HepG2 (cell line): Measurements from ENCODE around the gene KIAA0232. TPM values are rescaled to one million over a fixed set of nuclear protein-coding genes. Genes with fewer than 3 reads are reported as not detected.

Source experiments
- ARNTL ChIP-seq: sonication (generic); formaldehyde crosslinking; IDR thresholded peaks from 2 replicates; pipeline ENCODE4 v1.4.0; 2020; ENCODE audit warnings: mild to moderate bottlenecking, missing genetic modification reagents
- CENPX ChIP-seq: sonication (generic); formaldehyde crosslinking; IDR thresholded peaks from 2 replicates; pipeline ENCODE4 v1.9.0; 2021; ENCODE audit warnings: mild to moderate bottlenecking, missing genetic modification reagents, moderate library complexity
- FOSL2 ChIP-seq: sonication (generic); formaldehyde crosslinking; IDR thresholded peaks from 2 replicates; pipeline ENCODE4 v1.4.0; 2020; ENCODE audit warnings: missing genetic modification reagents
- NR2F1 ChIP-seq, 2 experiments: fragments of 450-650 bp in 1 of 2; formaldehyde crosslinking in 1 of 2; IDR thresholded peaks; 2 replicates each; pipeline versions ENCODE4 v1.5.0 to v1.6.1; 2016 to 2020; ENCODE audit warnings: mild to moderate bottlenecking in 1 of 2, missing compliant biosample characterization in 1 of 2, missing genetic modification reagents in 1 of 2, moderate library complexity in 1 of 2
- PBX2 ChIP-seq: IDR thresholded peaks from 2 replicates; pipeline ENCODE4 v1.6.1; 2016; ENCODE audit warnings: control low read depth
- SALL2 ChIP-seq: sonication (generic); formaldehyde crosslinking; IDR thresholded peaks from 2 replicates; pipeline ENCODE4 v1.8.1; 2023; ENCODE audit warnings: mild to moderate bottlenecking, missing genetic modification reagents, inconsistent platforms
- SMAD1 ChIP-seq: sonication (generic); formaldehyde crosslinking; IDR thresholded peaks from 2 replicates; pipeline ENCODE4 v1.4.0; 2020; ENCODE audit warnings: missing genetic modification reagents, low read depth, mild to moderate bottlenecking, borderline replicate concordance
- TOPORS ChIP-seq: sonication (generic); formaldehyde crosslinking; IDR thresholded peaks from 2 replicates; pipeline ENCODE4 v1.8.0; 2023; ENCODE audit warnings: mild to moderate bottlenecking, missing genetic modification reagents
- ZNF264 ChIP-seq: sonication (generic); formaldehyde crosslinking; IDR thresholded peaks from 2 replicates; pipeline ENCODE4 v1.4.0; 2020; ENCODE audit warnings: missing genetic modification reagents
- ZNF512 ChIP-seq: sonication (generic); formaldehyde crosslinking; IDR thresholded peaks from 2 replicates; pipeline ENCODE4 v1.4.0; 2020; ENCODE audit warnings: mild to moderate bottlenecking, missing genetic modification reagents
- ZNF552 ChIP-seq: sonication (generic); formaldehyde crosslinking; IDR thresholded peaks from 2 replicates; pipeline ENCODE4 v1.9.0; 2022; ENCODE audit warnings: missing genetic modification reagents, mild to moderate bottlenecking, borderline replicate concordance
- ZNF574 ChIP-seq: sonication (generic); formaldehyde crosslinking; IDR thresholded peaks from 2 replicates; pipeline ENCODE4 v1.4.0; 2020; ENCODE audit warnings: missing genetic modification reagents
- ZNF607 ChIP-seq: sonication (generic); formaldehyde crosslinking; IDR thresholded peaks from 2 replicates; pipeline ENCODE4 v1.5.1; 2020; ENCODE audit warnings: missing genetic modification reagents, mild to moderate bottlenecking, borderline replicate concordance
- ZNF629 ChIP-seq: sonication (generic); formaldehyde crosslinking; conservative IDR thresholded peaks from 2 replicates; pipeline ENCODE4 v1.5.0; 2020; ENCODE audit warnings: missing genetic modification reagents
- ZNF75D ChIP-seq: sonication (generic); formaldehyde crosslinking; IDR thresholded peaks from 2 replicates; pipeline ENCODE4 v1.8.1; 2023; ENCODE audit warnings: missing genetic modification reagents, mild to moderate bottlenecking, borderline replicate concordance
- polyA plus RNA-seq, 8 experiments: library from polyadenylated mRNA; depleted of rRNA in 3 of 8; stranded (reverse) in 7 of 8; unstranded in 1 of 8; fragments of >200 nt; fragmentation: Illumina TruSeq in 4 of 8; extraction: Trizol in 4 of 8; gene quantifications; 2 replicates each; pipeline versions ENCODE4 v1.2.1 to v1.2.3, GENCODE V29; 2011 to 2016; ENCODE audit warnings: low read depth in 4 of 8, missing spikeins in 1 of 8, mixed read lengths in 1 of 8; ENCODE audit not compliant: insufficient read depth in 1 of 8
- total RNA-seq, 5 experiments: library from RNA; depleted of rRNA; stranded (reverse); fragments of >200 nt; fragmentation: Illumina TruSeq; extraction: Trizol; gene quantifications; 2 replicates each; pipeline ENCODE4 v1.2.3, GENCODE V29; 2016; ENCODE audit warnings: low read depth in 1 of 5
- TF ChIP-seq, protein P1 (sequence below): sonication (generic); formaldehyde crosslinking; IDR thresholded peaks from 2 replicates; pipeline ENCODE4 v1.5.0; 2020; ENCODE audit warnings: missing genetic modification reagents, mild to moderate bottlenecking, borderline replicate concordance
- TF ChIP-seq, protein P2 (sequence below): sonication (generic); formaldehyde crosslinking; IDR thresholded peaks from 2 replicates; pipeline ENCODE4 v1.4.0; 2020; ENCODE audit warnings: mild to moderate bottlenecking, missing genetic modification reagents, borderline replicate concordance

The KIAA0232 gene
- total and polyA plus RNA-seq, 2 of the 13 experiments (the other 11 are each of a cell fraction or from before 2014, with no cell fraction given): 7.8 to 17.1 TPM

- TF ChIP-seq FOSL2 (CRISPR knock-in tag) (no peak; the same call in 1 of the 2 replicates), ARNTL (CRISPR knock-in tag) (0 out of 2 replicates have a peak, but pooled peaks have one; percentile 54), PBX2 (CRISPR knock-in tag) (no peak), ZNF552 (no peak), ZNF264 (CRISPR knock-in tag) (no peak), ZNF75D (no peak), ZNF607 (CRISPR knock-in tag) (peak; percentile 14; the same call in 1 of the 2 replicates), ZNF574 (CRISPR knock-in tag) (peak; percentile 79), NR2F1 (CRISPR knock-in tag; IDR thresholded peaks at IDR 0.05) (peak in 1 of 2 experiments; percentile 33; a peak in 1 of 4 replicates), TOPORS (CRISPR knock-in tag) (peak; percentile 77), SALL2 (CRISPR knock-in tag) (peak; percentile 97), CENPX (CRISPR knock-in tag) (no peak), SMAD1 (0 out of 2 replicates have a peak, but pooled peaks have one; percentile 37), ZNF512 (CRISPR knock-in tag) (no peak), ZNF629 (no peak)
- TF ChIP-seq, protein P1, sequence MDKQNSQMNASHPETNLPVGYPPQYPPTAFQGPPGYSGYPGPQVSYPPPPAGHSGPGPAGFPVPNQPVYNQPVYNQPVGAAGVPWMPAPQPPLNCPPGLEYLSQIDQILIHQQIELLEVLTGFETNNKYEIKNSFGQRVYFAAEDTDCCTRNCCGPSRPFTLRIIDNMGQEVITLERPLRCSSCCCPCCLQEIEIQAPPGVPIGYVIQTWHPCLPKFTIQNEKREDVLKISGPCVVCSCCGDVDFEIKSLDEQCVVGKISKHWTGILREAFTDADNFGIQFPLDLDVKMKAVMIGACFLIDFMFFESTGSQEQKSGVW (CRISPR knock-in tag): no peak
- TF ChIP-seq, protein P2, sequence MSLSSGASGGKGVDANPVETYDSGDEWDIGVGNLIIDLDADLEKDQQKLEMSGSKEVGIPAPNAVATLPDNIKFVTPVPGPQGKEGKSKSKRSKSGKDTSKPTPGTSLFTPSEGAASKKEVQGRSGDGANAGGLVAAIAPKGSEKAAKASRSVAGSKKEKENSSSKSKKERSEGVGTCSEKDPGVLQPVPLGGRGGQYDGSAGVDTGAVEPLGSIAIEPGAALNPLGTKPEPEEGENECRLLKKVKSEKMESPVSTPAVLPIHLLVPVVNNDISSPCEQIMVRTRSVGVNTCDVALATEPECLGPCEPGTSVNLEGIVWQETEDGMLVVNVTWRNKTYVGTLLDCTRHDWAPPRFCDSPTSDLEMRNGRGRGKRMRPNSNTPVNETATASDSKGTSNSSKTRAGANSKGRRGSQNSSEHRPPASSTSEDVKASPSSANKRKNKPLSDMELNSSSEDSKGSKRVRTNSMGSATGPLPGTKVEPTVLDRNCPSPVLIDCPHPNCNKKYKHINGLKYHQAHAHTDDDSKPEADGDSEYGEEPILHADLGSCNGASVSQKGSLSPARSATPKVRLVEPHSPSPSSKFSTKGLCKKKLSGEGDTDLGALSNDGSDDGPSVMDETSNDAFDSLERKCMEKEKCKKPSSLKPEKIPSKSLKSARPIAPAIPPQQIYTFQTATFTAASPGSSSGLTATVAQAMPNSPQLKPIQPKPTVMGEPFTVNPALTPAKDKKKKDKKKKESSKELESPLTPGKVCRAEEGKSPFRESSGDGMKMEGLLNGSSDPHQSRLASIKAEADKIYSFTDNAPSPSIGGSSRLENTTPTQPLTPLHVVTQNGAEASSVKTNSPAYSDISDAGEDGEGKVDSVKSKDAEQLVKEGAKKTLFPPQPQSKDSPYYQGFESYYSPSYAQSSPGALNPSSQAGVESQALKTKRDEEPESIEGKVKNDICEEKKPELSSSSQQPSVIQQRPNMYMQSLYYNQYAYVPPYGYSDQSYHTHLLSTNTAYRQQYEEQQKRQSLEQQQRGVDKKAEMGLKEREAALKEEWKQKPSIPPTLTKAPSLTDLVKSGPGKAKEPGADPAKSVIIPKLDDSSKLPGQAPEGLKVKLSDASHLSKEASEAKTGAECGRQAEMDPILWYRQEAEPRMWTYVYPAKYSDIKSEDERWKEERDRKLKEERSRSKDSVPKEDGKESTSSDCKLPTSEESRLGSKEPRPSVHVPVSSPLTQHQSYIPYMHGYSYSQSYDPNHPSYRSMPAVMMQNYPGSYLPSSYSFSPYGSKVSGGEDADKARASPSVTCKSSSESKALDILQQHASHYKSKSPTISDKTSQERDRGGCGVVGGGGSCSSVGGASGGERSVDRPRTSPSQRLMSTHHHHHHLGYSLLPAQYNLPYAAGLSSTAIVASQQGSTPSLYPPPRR (CRISPR knock-in tag): peak; percentile 57; the same call in 1 of the 2 replicates
Observed at GRCh38 chr4:6782147-6782845, at the start of gene KIAA0232 (continued).
